NCI-H446 treated with DMSO at 0.1 percent for 48 hours (cell line): ENCODE data around the gene NAALADL2.
A peak's percentile ranks its signal among the peaks of the same experiment; 100 is the strongest.
"Not testable (repeated sequence)": the region's sequence is repeated elsewhere in the genome, so short reads cannot be mapped to it uniquely, and the experiment has no call there.

ENCODE experiments used
- DNase-seq: peaks from one replicate; lab custom pipeline; 2025; lab: John Stamatoyannopoulos, UW

NAALADL2 gene

GRCh38 chr3:175311946-175312345, 452.8 kb downstream of the NAALADL2 start:
- DNase-seq = peak; percentile 12

- no peak for DNase-seq
These were observed 453.7 kb downstream of the NAALADL2 start for GRCh38 chr3:175312791-175313190.

DNA sequence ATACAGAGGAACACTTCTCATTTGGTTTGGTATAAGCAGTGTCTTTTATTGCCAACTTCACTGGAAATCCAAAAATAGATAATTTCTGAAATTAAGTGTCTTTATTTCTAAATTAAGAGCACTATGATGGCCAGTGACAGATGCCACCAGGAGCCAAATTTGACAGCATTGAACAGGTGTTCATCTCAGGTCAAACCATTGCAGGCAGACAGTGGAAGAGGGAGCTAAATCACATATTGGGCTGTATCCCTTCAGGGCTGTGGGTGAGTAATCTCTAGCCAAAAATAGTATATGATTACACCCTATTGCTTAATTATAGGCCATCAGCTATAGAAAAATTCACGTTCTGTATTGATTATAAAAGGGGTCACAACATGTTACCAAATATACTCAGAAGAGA, 457.7 kb downstream of the NAALADL2 start:
- no peak for DNase-seq

- no peak for DNase-seq
These were observed 466.3 kb downstream of the NAALADL2 start for GRCh38 chr3:175325440-175325839.

DNA sequence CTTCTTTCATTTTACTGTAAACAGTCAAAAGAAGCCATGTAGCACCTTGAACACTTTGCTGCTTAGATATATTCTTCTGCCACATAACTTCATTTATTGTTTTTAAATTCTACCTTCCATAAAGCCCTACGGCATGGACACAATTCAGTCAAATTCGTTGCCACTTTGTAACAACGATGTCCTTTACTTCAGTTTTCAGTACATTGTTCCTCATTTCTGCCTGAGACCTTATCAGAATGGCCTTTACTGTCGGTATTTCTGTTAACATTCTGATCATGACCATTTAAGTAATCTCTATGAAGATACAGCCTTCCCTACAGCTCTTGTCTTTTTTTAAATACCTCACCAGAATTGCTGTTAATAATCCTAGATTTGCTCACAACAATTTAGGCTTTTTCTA, 466.9 kb downstream of the NAALADL2 start:
- no peak for DNase-seq

GRCh38 chr3:175329373-175329772, 470.2 kb downstream of the NAALADL2 start:
- DNase-seq = no peak

- DNase-seq = no peak
These were observed 476.1 kb downstream of the NAALADL2 start for GRCh38 chr3:175335229-175335628.

- DNase-seq = no peak
These were observed 477.4 kb downstream of the NAALADL2 start for GRCh38 chr3:175336406-175337133.

GRCh38 chr3:175337631-175338030, 478.5 kb downstream of the NAALADL2 start:
- DNase-seq = no peak

GRCh38 chr3:175338775-175339535, 479.8 kb downstream of the NAALADL2 start:
- DNase-seq = no peak

DNA sequence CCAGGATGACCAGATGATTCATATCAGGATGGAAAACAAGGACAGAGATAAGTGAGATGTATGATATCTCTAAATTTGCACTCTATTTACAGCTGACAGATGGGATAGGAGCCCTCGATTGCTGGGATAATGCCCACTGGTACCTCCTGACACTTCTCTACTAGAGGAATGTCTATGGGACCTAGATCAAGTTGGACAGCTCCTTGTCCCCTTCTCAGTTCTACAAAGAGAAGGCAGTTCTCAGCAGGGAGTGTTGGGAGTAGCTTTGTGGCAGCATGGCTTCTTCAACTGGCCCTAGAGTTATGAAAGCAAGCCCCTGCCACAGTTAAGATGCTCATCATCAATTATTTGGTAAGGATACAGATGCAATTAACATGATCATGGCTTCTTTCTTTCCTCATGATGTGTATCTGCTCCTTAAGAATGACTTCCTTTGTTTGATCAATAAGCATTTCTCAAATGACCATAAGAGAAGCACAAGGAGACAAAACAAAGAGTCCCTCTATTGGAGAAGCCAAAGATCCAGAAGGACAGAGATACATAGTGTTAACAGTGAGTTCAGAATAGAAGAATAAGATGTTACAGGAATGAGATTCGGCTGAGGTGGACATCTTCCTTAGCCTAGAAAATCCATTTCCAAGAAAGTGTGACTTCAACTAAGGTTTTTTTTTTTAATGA, 481.3 kb downstream of the NAALADL2 start:
- no peak for DNase-seq

DNA sequence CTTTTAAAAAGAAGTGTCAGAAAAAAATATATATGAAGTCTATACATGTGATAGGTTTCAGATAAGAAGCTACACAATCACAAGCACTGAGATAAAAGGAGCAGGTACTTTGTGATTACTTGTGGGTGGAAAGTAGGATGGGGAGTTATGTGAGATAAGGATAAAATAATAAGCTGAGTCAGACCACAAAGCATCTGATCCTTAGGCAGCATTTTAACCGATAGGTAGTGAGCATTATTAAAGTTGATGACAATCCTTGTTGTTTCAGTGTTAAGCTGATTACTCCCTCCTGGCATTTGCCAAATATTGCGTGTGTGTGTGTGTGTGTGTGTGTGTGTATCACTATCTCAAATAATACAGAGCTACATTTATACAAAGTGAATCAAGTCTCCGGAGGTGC, 483.1 kb downstream of the NAALADL2 start:
- no peak for DNase-seq

DNA sequence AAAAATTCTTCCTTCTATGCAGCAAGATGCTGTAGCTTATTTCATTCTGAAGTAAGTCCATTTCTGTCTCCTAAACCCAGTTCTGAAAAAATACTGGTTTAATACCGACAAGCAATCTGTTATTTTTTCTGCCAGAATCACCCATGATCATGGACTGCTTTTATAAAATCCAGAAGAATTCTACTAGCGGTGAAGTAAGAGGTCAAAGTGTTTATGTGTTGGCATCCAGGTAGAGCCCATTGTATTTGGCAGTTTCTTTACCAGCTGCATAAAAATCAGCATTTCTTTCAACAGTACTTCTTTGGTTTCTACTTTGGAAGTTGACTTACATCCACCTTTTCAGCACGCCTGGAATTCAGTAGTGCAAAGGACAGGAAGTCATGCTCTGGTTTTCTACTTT, 484.8 kb downstream of the NAALADL2 start:
- no peak for DNase-seq

DNA sequence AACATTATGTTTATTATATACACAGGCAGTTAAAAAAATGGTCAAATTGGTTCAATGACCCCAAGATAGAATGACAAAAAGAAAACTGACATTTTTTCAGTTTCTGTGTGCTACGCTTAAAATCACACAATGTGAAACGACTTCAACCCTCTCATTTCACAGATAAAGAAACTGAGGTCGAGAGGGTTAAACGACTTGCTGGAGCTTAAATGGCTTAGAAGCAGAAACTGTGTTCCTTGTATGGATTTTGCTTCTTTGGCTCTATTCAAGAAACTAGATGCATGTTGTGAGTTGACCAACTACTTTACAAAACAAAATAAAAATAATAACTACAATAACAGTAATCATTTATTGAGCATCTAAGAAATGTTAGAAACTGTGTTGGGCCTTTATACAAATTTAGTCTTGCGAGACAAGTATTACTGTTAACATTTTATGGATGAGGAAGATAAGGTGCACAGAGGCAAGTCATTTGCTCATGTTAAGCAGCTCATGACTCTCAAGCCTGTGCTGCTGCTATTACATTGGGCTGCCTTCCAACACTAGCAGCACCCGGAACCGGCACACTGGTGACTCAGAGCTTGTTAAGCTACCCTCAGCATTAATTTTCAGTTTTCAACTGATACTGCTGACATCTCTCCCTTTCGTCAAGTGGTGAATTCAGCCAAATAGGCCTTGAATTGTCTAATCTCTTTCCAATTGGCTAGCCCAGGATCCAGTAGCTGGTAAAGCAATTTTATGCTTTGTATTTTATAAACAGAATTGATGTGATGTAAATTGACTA, 487.6 kb downstream of the NAALADL2 start:
- DNase-seq = peak; percentile 93

GRCh38 chr3:175349168-175349567, 490.0 kb downstream of the NAALADL2 start:
- no peak for DNase-seq

DNA sequence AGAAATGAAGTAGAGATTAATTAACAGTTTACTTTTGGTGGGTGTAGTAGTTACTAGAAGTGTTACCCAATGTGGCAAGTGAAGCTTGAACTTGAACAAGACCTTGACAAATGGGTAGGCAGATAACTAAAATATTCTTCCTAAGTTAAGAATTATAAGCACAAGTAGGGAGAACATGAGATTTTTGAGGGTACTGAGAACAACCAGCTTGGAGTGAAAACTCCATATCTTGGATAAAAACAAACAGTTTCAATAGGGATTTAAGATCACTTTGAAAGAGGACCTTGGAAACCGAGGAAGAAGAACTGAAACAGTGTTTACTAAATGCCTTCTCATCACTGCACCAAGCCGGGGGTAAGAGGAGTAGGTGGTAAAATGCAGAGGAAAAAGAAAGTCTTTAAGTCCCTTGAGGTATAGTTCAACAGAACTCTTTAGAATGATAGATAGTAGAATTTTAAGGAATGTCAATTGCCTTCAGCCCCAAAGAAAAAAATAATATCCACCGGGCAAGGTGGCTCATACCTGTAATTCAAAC, 496.7 kb downstream of the NAALADL2 start:
- no peak for DNase-seq

DNA sequence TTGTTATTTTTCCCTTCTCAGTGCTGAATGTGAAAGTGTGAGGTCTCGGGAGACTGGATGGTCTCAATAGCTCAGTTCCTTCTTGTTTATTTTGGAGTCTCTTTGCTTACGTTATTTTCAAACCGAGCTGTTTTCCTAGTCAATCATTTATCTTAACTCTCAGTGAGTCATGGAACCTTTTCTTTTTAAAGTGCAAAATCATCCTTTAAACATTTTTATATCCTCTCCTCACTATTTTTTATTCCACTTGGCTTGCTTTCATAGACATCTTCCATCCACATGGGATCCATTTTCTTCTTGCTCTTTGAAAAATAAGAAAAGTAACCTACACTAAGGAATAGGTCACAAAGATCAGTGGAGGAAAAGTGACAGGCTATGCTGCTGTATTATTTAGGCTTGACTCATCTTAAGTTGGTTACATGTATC, 497.8 kb downstream of the NAALADL2 start:
- DNase-seq = no peak

DNA sequence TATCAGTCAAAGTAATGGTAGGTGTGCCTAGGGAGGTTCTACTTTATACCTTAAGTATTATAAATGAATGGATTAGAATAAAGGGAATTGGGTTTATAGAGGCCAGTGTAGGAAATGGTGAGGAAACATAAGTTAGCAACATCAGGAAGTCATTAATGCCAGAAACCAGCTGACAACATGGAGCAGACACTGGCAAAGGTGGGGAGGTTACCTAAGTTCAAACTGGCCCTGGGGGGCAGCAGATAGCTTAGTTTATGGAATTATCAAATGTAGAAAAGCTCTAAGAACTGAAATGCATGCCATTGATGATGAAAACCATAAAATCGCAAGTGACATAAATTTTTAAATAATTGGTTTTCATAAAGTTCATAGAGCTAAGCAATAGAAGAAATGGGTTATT, 498.6 kb downstream of the NAALADL2 start:
- no peak for DNase-seq

- no peak for DNase-seq
These were observed 499.8 kb downstream of the NAALADL2 start for GRCh38 chr3:175358935-175359334.

DNA sequence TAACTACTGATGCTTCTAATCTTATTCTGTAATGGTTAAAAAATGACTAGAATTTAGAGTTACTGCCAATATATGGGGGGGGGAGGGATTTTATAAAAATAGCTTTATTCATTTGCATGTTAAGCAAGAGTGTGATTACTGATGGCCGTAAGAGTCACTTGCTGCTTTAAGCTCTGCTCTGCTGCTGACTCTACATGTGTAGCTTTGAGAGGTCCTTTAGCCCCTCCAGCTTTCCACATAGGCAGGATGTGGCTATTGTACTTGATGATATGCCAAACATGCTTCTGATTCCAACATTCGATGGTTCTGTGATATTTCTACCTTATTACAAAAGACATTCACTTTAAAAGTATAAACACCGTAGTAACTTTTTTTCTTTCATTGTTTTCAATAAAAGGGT, 511.3 kb downstream of the NAALADL2 start:
- DNase-seq = not testable (repeated sequence)

GRCh38 chr3:175371187-175371586, 512.1 kb downstream of the NAALADL2 start:
- not testable (repeated sequence) for DNase-seq

DNA sequence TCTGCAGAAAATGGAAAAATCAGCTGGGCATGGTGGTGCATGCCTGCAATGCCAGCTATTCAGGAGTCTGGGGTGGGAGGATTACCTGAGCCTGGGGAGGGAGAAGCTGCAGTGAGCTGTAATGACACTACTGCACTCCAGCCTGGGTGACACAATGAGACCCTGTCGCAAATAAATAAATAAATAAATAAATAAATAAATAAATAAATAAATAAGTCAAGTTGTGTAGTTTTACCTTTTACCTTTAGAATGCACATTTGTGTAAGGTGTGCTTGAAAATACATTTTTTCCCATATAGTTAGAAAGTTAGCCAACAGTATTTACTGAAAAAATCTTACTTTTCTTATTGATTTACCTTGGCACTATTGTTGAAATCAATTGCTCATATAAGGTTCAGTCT, 515.6 kb downstream of the NAALADL2 start:
- no peak for DNase-seq
